ENCODE results near the gene SMOC2.

SMOC2 gene

GRCh38 chr6:168447282-168447681 is 6.3 kb downstream of the SMOC2 start:
- no peak for DNase-seq
- no peak overlapping the region for H3K27ac Mint-ChIP-seq
- H3K36me3 Mint-ChIP-seq (ENCODE audit: low read depth), result no peaks in the 10 kb centered on the region
- H3K9me3 Mint-ChIP-seq, result no peaks in the 10 kb centered on the region
- no peak overlapping the region for H3K4me3 Mint-ChIP-seq
- H3K27me3 Mint-ChIP-seq (ENCODE audit: low read depth, poor library complexity), result peaks cover 55% of the 10 kb centered on the region
- TF ChIP-seq CTCF (IDR thresholded peaks at IDR 0.05), result no peak
- H3K4me1 Mint-ChIP-seq, result peaks cover 54% of the 10 kb centered on the region

- Mint-ChIP-seq H3K9me3 (no peaks in the 10 kb centered on the region), H3K4me3 (no peak overlapping the region), H3K4me1 (peaks cover 50% of the 10 kb centered on the region)
Observed at GRCh38 chr6:168447700-168448099, 6.7 kb downstream of the SMOC2 start.

GRCh38 chr6:168448243-168448855 is 7.4 kb downstream of the SMOC2 start:
- Mint-ChIP-seq H3K36me3 (ENCODE audit: low read depth) (no peaks in the 10 kb centered on the region), H3K27me3 (ENCODE audit: low read depth, poor library complexity) (peaks cover 45% of the 10 kb centered on the region), H3K4me3 (no peak overlapping the region), H3K9me3 (no peaks in the 10 kb centered on the region), H3K4me1 (peaks cover 50% of the 10 kb centered on the region), H3K27ac (no peak overlapping the region)
- no peak for TF ChIP-seq CTCF (IDR thresholded peaks at IDR 0.05)
- no peak for DNase-seq

More at GRCh38 chr6:168447700-168448099, 6.7 kb downstream of the SMOC2 start:
- H3K36me3 Mint-ChIP-seq (ENCODE audit: low read depth), result no peaks in the 10 kb centered on the region
- H3K27me3 Mint-ChIP-seq (ENCODE audit: low read depth, poor library complexity), result peaks cover 51% of the 10 kb centered on the region
- no peak for TF ChIP-seq CTCF (IDR thresholded peaks at IDR 0.05)
- no peak for DNase-seq
- no peak overlapping the region for H3K27ac Mint-ChIP-seq

- no peak for DNase-seq
- H3K4me1 Mint-ChIP-seq, result peaks cover 52% of the 10 kb centered on the region
- no peak for TF ChIP-seq CTCF (IDR thresholded peaks at IDR 0.05)
- no peak overlapping the region for H3K27ac Mint-ChIP-seq
- peaks cover 21% of the 10 kb centered on the region for H3K27me3 Mint-ChIP-seq (ENCODE audit: low read depth, poor library complexity)
- no peak overlapping the region for H3K4me3 Mint-ChIP-seq
- no peaks in the 10 kb centered on the region for H3K36me3 Mint-ChIP-seq (ENCODE audit: low read depth)
- H3K9me3 Mint-ChIP-seq, result no peaks in the 10 kb centered on the region
Observed at GRCh38 chr6:168450917-168451316, 9.9 kb downstream of the SMOC2 start.

- no peak for DNase-seq
- H3K4me3 Mint-ChIP-seq, result no peak overlapping the region
- H3K36me3 Mint-ChIP-seq (ENCODE audit: low read depth), result no peaks in the 10 kb centered on the region
- peaks cover 15% of the 10 kb centered on the region for H3K27me3 Mint-ChIP-seq (ENCODE audit: low read depth, poor library complexity)
- TF ChIP-seq CTCF (IDR thresholded peaks at IDR 0.05), result peak; percentile 40
- peaks cover 55% of the 10 kb centered on the region for H3K4me1 Mint-ChIP-seq
- no peaks in the 10 kb centered on the region for H3K9me3 Mint-ChIP-seq
- no peak overlapping the region for H3K27ac Mint-ChIP-seq
Observed at GRCh38 chr6:168451805-168452517, 11.0 kb downstream of the SMOC2 start.

Data from nephron progenitor cell (in vitro differentiated cells).